ENCODE data around the gene UBR7.

DNA sequence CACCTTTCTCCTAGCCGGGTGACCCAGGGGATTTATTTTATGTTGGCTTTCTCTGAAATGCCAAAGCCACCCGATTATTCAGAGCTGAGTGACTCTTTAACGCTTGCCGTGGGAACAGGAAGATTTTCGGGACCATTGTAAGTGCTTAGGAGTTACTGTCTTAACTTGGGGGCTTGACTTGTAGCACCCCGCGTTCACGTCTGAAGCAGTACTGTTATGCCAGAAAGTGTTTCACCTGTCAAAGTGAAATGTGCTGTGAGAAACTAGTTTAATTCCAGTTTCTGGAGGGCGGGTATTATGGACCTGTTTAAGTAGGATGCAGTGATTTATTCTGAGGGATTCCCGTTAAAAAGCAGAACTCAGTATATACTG is 21.7 kb upstream of the UBR7 start:
- TF ChIP-seq POLR2A (IDR thresholded peaks at IDR 0.05; ENCODE audit: low read depth, low read length) (no peak), POLR2AphosphoS5 (IDR thresholded peaks at IDR 0.05; ENCODE audit: low read depth, low read length) (no peak), TAF1 (IDR thresholded peaks at IDR 0.05; ENCODE audit: low read depth, low read length) (no peak), SPI1 (IDR thresholded peaks at IDR 0.05; ENCODE audit: low read depth, low read length) (no peak)
